H1 (cell line): ENCODE results near the gene ALOX5AP. TPM values are rescaled to one million over a fixed set of nuclear protein-coding genes. Genes with fewer than 3 reads are reported as not detected.

Experiments used
- CTCF ChIA-PET: fragments of 300-600 bp; sonication (Branson Sonifier 250); formaldehyde crosslinking; loops from one replicate; lab custom pipeline; 2021; ENCODE audit not compliant: partially characterized antibody; lab: Charles Lee
- POLR2A ChIA-PET: fragments of 300-600 bp; sonication (Branson Sonifier 250); formaldehyde crosslinking; loops from one replicate; lab custom pipeline; 2021; ENCODE audit warnings: inconsistent platforms; ENCODE audit not compliant: partially characterized antibody; lab: Charles Lee
- DNase-seq, 2 experiments: peaks; one replicate each; pipeline versions ENCODE4 v3.0.0 to v3.0.0-alpha.2; 2010 to 2022; ENCODE audit warnings: low spot score in 2 of 2, low read depth in 1 of 2, mixed read lengths in 1 of 2
- FAIRE-seq: peaks from 2 replicates; lab custom pipeline; 2011; peaks lifted over from hg19 to GRCh38; lab: Jason Lieb, UNC
- H2AFZ ChIP-seq: 2 replicates; pipeline ENCODE4 v1.8.1; 2012; ENCODE audit warnings: low read length, inconsistent platforms
- H2AK5ac ChIP-seq: 2 replicates; pipeline ENCODE4 v1.6.1; 2013; ENCODE audit warnings: low read depth, low read length
- H2BK120ac ChIP-seq: replicated peaks from 2 replicates; pipeline ENCODE3; 2013; ENCODE audit warnings: low read depth, low read length, inconsistent platforms
- H2BK12ac ChIP-seq: 2 replicates; pipeline ENCODE4 v1.6.1; 2013; ENCODE audit warnings: low read depth, low read length
- H2BK15ac ChIP-seq: 2 replicates; pipeline ENCODE4 v1.6.1; 2013; ENCODE audit warnings: low read length
- H2BK20ac ChIP-seq: 2 replicates; pipeline ENCODE4 v1.6.1; 2013; ENCODE audit warnings: low read length
- H2BK5ac ChIP-seq: 2 replicates; pipeline ENCODE4 v1.6.1; 2013; ENCODE audit warnings: low read depth, low read length
- H3K14ac ChIP-seq: 2 replicates; pipeline ENCODE4 v1.6.1; 2013; ENCODE audit warnings: inconsistent platforms; ENCODE audit not compliant: insufficient read length
- H3K18ac ChIP-seq: 2 replicates; pipeline ENCODE4 v1.6.1; 2013; ENCODE audit warnings: low read length; ENCODE audit errors: extremely low read depth
- H3K23ac ChIP-seq: 2 replicates; pipeline ENCODE4 v1.6.1; 2013; ENCODE audit warnings: inconsistent platforms; ENCODE audit not compliant: insufficient read length
- H3K23me2 ChIP-seq: 2 replicates; pipeline ENCODE4 v1.6.1; 2013; ENCODE audit warnings: low read depth, low read length
- H3K27ac ChIP-seq: 2 replicates; pipeline ENCODE4 v1.6.1; 2011; ENCODE audit warnings: low read depth, low read length, inconsistent platforms
- H3K27me3 ChIP-seq, 4 experiments: replicated peaks in 1 of 4; 1 replicate in 1 of 4; 2 replicates in 3 of 4; pipeline versions ENCODE4 v1.6.1 to v1.8.1; 2011 to 2013; ENCODE audit warnings: low read length in 3 of 4, mild to moderate bottlenecking in 3 of 4, inconsistent platforms in 2 of 4, mixed read lengths in 2 of 4, moderate library complexity in 1 of 4; ENCODE audit not compliant: control insufficient read depth in 3 of 4, insufficient read depth in 3 of 4; ENCODE audit errors: extremely low read depth in 1 of 4
- H3K36me3 ChIP-seq, 4 experiments: 2 replicates each; pipeline versions ENCODE4 v1.6.1 to v1.8.1; 2011 to 2013; ENCODE audit warnings: mild to moderate bottlenecking in 4 of 4, low read length in 3 of 4, moderate library complexity in 2 of 4, control low read depth in 1 of 4, inconsistent platforms in 1 of 4; ENCODE audit not compliant: insufficient read depth in 4 of 4, control insufficient read depth in 2 of 4
- H3K4ac ChIP-seq: replicated peaks from 2 replicates; pipeline ENCODE3; 2013; ENCODE audit warnings: low read length, low read depth, mixed read lengths, inconsistent platforms; ENCODE audit not compliant: insufficient read length
- H3K4me1 ChIP-seq, 4 experiments: replicated peaks in 1 of 4; 1 replicate in 1 of 4; 2 replicates in 3 of 4; pipeline versions ENCODE4 v1.6.1 to v1.8.1; 2011 to 2013; ENCODE audit warnings: low read length in 3 of 4, inconsistent platforms in 2 of 4, mixed read lengths in 1 of 4; ENCODE audit not compliant: insufficient read depth in 4 of 4, control insufficient read depth in 3 of 4
- H3K4me2 ChIP-seq, 2 experiments: 2 replicates each; pipeline versions ENCODE4 v1.6.1 to v1.8.1; 2011 to 2013; ENCODE audit warnings: low read depth in 2 of 2, low read length in 2 of 2, control low read depth in 1 of 2, inconsistent platforms in 1 of 2, mild to moderate bottlenecking in 1 of 2; ENCODE audit not compliant: insufficient read depth in 1 of 2
- H3K4me3 ChIP-seq, 4 experiments: fragments of 200-600, 300-600 bp in 1 of 4; sonication (generic), shearing (Covaris generic), sonication (Bioruptor Twin) in 1 of 4; 2 replicates each; pipeline versions ENCODE4 v1.5.1 to v1.8.1; 2011 to 2016; ENCODE audit warnings: low read length in 4 of 4, low read depth in 3 of 4, control low read depth in 2 of 4, inconsistent platforms in 2 of 4, mild to moderate bottlenecking in 2 of 4, mixed read lengths in 1 of 4, moderate library complexity in 1 of 4; ENCODE audit not compliant: insufficient read depth in 2 of 4; ENCODE audit errors: extremely low read depth in 1 of 4
- H3K56ac ChIP-seq: replicated peaks from 2 replicates; pipeline ENCODE3; 2013; ENCODE audit warnings: low read depth, mild to moderate bottlenecking, mixed read lengths, low read length, inconsistent platforms; ENCODE audit not compliant: insufficient read length
- H3K79me1 ChIP-seq: 2 replicates; pipeline ENCODE4 v1.6.1; 2013; ENCODE audit warnings: low read depth, low read length, control low read depth
- H3K79me2 ChIP-seq, 2 experiments: 2 replicates each; pipeline versions ENCODE4 v1.6.1 to v1.8.1; 2012 to 2013; ENCODE audit warnings: low read length in 2 of 2, mild to moderate bottlenecking in 2 of 2, inconsistent platforms in 1 of 2; ENCODE audit not compliant: insufficient read depth in 2 of 2, control insufficient read depth in 1 of 2
- H3K9ac ChIP-seq, 4 experiments: replicated peaks in 1 of 4; 1 replicate in 1 of 4; 2 replicates in 3 of 4; pipeline versions ENCODE4 v1.6.1 to v1.8.1; 2011 to 2013; ENCODE audit warnings: low read depth in 3 of 4, low read length in 3 of 4, control low read depth in 2 of 4, mild to moderate bottlenecking in 2 of 4, moderate library complexity in 2 of 4, inconsistent platforms in 1 of 4; ENCODE audit errors: extremely low read depth in 1 of 4
- H3K9me3 ChIP-seq, 2 experiments: 2 replicates each; pipeline versions ENCODE4 v1.6.1 to v1.8.1; 2012 to 2013; ENCODE audit warnings: mild to moderate bottlenecking in 2 of 2, moderate library complexity in 2 of 2, control low read depth in 1 of 2, inconsistent platforms in 1 of 2, low read depth in 1 of 2, low read length in 1 of 2, mixed read lengths in 1 of 2; ENCODE audit not compliant: insufficient read depth in 2 of 2
- H4K20me1 ChIP-seq, 2 experiments: replicated peaks in 1 of 2; 2 replicates each; pipeline versions ENCODE3 to v1.8.1; 2011 to 2013; ENCODE audit warnings: inconsistent platforms in 2 of 2, low read length in 2 of 2, mild to moderate bottlenecking in 1 of 2; ENCODE audit not compliant: insufficient read depth in 2 of 2, control insufficient read depth in 1 of 2
- H4K5ac ChIP-seq: 2 replicates; pipeline ENCODE4 v1.6.1; 2013; ENCODE audit warnings: low read length, low read depth, mixed read lengths, inconsistent platforms; ENCODE audit not compliant: insufficient read length
- H4K8ac ChIP-seq: 2 replicates; pipeline ENCODE4 v1.8.0; 2013; ENCODE audit warnings: mild to moderate bottlenecking, moderate library complexity, low read length, inconsistent platforms; ENCODE audit not compliant: insufficient read depth; ENCODE audit errors: extremely low read depth
- H4K91ac ChIP-seq: replicated peaks from 2 replicates; pipeline ENCODE3; 2013; ENCODE audit warnings: low read length, mixed read lengths, inconsistent platforms; ENCODE audit not compliant: insufficient read length
- ASH2L ChIP-seq: fragments of 200-600, 300-600 bp; sonication (generic); IDR thresholded peaks from one replicate; pipeline ENCODE4 v1.7.1; 2017; ENCODE audit warnings: low read length
- BRCA1 ChIP-seq: IDR thresholded peaks from 2 replicates; pipeline ENCODE4 v1.6.1; 2012; ENCODE audit warnings: low read depth, low read length, improper control_type of control experiment
- CBX5 ChIP-seq: fragments of 300-800, 300-1000 bp; sonication (generic); IDR thresholded peaks from 2 replicates; pipeline ENCODE4 v1.7.1; 2016; ENCODE audit warnings: antibody characterized with exemption, low read length, low read depth
- CHD1 ChIP-seq: IDR thresholded peaks from 2 replicates; pipeline ENCODE4 v1.6.1; 2012; ENCODE audit warnings: low read depth, low read length, improper control_type of control experiment
- CHD2 ChIP-seq: IDR thresholded peaks from 2 replicates; pipeline ENCODE4 v1.6.1; 2012; ENCODE audit warnings: low read length, improper control_type of control experiment
- FOSL1 ChIP-seq: IDR thresholded peaks from 2 replicates; pipeline ENCODE4 v1.6.1; 2011; ENCODE audit warnings: mild to moderate bottlenecking, low read depth, low read length, moderate library complexity; ENCODE audit not compliant: insufficient read depth
- JUN ChIP-seq: IDR thresholded peaks from 2 replicates; pipeline ENCODE4 v1.6.1; 2011; ENCODE audit warnings: low read depth, mild to moderate bottlenecking, improper control_type of control experiment, low read length
- MAFK ChIP-seq: IDR thresholded peaks from 2 replicates; pipeline ENCODE4 v1.6.1; 2012; ENCODE audit warnings: low read depth, mild to moderate bottlenecking, improper control_type of control experiment, low read length
- POU5F1 ChIP-seq: IDR thresholded peaks from 2 replicates; pipeline ENCODE4 v1.6.1; 2011; ENCODE audit warnings: low read depth, mild to moderate bottlenecking, low read length, moderate library complexity
- RXRA ChIP-seq: IDR thresholded peaks from 2 replicates; pipeline ENCODE4 v1.6.1; 2011; ENCODE audit warnings: low read depth, mild to moderate bottlenecking, low read length, moderate library complexity; ENCODE audit not compliant: insufficient read depth
- SAP30 ChIP-seq: fragments of 300-600 bp; sonication (generic); IDR thresholded peaks from 2 replicates; pipeline ENCODE4 v1.7.1; 2012; ENCODE audit warnings: low read length, moderate library complexity, mild to moderate bottlenecking, inconsistent platforms; ENCODE audit not compliant: insufficient read depth, insufficient replicate concordance
- SIX5 ChIP-seq: IDR thresholded peaks from 2 replicates; pipeline ENCODE4 v1.6.1; 2011; ENCODE audit warnings: mild to moderate bottlenecking, low read depth, low read length
- SP1 ChIP-seq: IDR thresholded peaks from 2 replicates; pipeline ENCODE4 v1.6.1; 2011; ENCODE audit warnings: low read depth, low read length
- SP4 ChIP-seq: IDR thresholded peaks from 2 replicates; pipeline ENCODE4 v1.6.1; 2012; ENCODE audit warnings: low read length, inconsistent platforms
- TBP ChIP-seq: IDR thresholded peaks from 2 replicates; pipeline ENCODE4 v1.6.1; 2011; ENCODE audit warnings: low read depth, low read length, improper control_type of control experiment
- TCF12 ChIP-seq: IDR thresholded peaks from 2 replicates; pipeline ENCODE4 v1.6.1; 2011; ENCODE audit warnings: low read depth, mild to moderate bottlenecking, low read length
- YY1 ChIP-seq: IDR thresholded peaks from 2 replicates; pipeline ENCODE4 v1.6.1; 2011; ENCODE audit warnings: low read depth, mild to moderate bottlenecking, low read length
- ZNF274 ChIP-seq: IDR thresholded peaks from 2 replicates; pipeline ENCODE4 v1.7.0; 2012; ENCODE audit warnings: low read length, borderline replicate concordance; ENCODE audit errors: extremely low read depth
- WGBS, 2 experiments: shearing (Covaris generic) in 1 of 2; methylation state at CpG; one replicate each; pipeline versions ENCODE4 v1.1.6 to v1.1.7; 2013 to 2015; ENCODE audit warnings: low lambda C conversion rate in 2 of 2, mixed read lengths in 2 of 2, inconsistent platforms in 1 of 2, low coverage in 1 of 2, missing lambda C conversion rate in 1 of 2; ENCODE audit not compliant: insufficient replicate concordance in 2 of 2, insufficient coverage in 1 of 2, insufficient read length in 1 of 2; ENCODE audit errors: extremely low coverage in 1 of 2, missing lambda C conversion rate in 1 of 2; 5-methylcytosine and 5-hydroxymethylcytosine counted together
- polyA plus RNA-seq, 7 experiments: library from polyadenylated mRNA; depleted of rRNA in 3 of 7; stranded (reverse) in 5 of 7; unstranded in 2 of 7; fragments of >200 nt in 5 of 7; fragments of 200-250 nt in 2 of 7; gene quantifications; 1 replicate in 5 of 7; 2 replicates in 1 of 7; 4 replicates in 1 of 7; pipeline versions ENCODE4 v1.2.1 to v1.2.3, GENCODE V29; 2011 to 2013; ENCODE audit warnings: missing spikeins in 2 of 7, mixed read lengths in 2 of 7
- total RNA-seq: library from RNA; stranded (reverse); fragmentation: NEBNext Ultra II Directional; extraction: Animal tissue kit (Norgen Biotek cat#: 25700); gene quantifications from 2 replicates; pipeline ENCODE4 v1.2.1, GENCODE V29; 2021

Gene ALOX5AP
- total and polyA plus RNA-seq, 2 of the 8 experiments (the other 6 are each of a cell fraction or from before 2014, with no cell fraction given): not detected

GRCh38 chr13:30685987-30686386, 49.4 kb upstream of the ALOX5AP start:
- Histone ChIP-seq H3K4me2 (no peak overlapping the region), H2BK12ac (no peak overlapping the region), H3K79me1 (no peaks in the 10 kb centered on the region), H2AK5ac (no peak overlapping the region), H3K79me2 (no peaks in the 10 kb centered on the region), H3K36me3 (no peaks in the 10 kb centered on the region), H3K27ac (no peak overlapping the region), H2BK120ac (no peak overlapping the region), H3K9ac (no peak overlapping the region), H4K8ac (no peak overlapping the region), H2BK20ac (no peak overlapping the region), H4K5ac (no peak overlapping the region), H3K18ac (no peak overlapping the region), H2AFZ (no peak overlapping the region), H3K9me3 (no peaks in the 10 kb centered on the region), H3K14ac (no peak overlapping the region), H3K56ac (no peak overlapping the region), H3K4me3 (no peak overlapping the region), H4K20me1 (no peaks in the 10 kb centered on the region), H3K23ac (no peak overlapping the region), H3K27me3 (no peaks in the 10 kb centered on the region), H3K4me1 (no peaks in the 10 kb centered on the region), H2BK5ac (no peak overlapping the region), H4K91ac (no peak overlapping the region), H3K23me2 (no peaks in the 10 kb centered on the region), H2BK15ac (no peak overlapping the region), H3K4ac (no peak overlapping the region)
- WGBS, 2 experiments: 82% methylated on average over 2 of the region's 2 CpGs; no CpG with 5 or more reads in 1 of the 2 experiments
- no peak for FAIRE-seq
- ChIA-PET CTCF (no interaction called here), POLR2A (no interaction called here)
- no peak for DNase-seq
- TF ChIP-seq FOSL1 (no peak), TBP (no peak), CHD1 (no peak), TCF12 (no peak), ASH2L (no peak), YY1 (no peak), RXRA (no peak), MAFK (no peak), BRCA1 (no peak), JUN (no peak), POU5F1 (no peak), SP4 (no peak), SAP30 (no peak), ZNF274 (no peak), SIX5 (no peak), CHD2 (no peak), CBX5 (no peak), SP1 (no peak)
